Measurements from ENCODE around the gene SHROOM4.

Gene SHROOM4

GRCh38 chrX:50613846-50614245, 200.1 kb downstream of the SHROOM4 start:
- H3K4me3 ChIP-seq (ENCODE audit: low read length): no peak overlapping the region
- TF ChIP-seq CTCF (conservative IDR thresholded peaks at IDR 0.05; ENCODE audit: low read depth, low read length): no peak
- no peak for DNase-seq (ENCODE audit: low read depth)

- H3K4me3 ChIP-seq (ENCODE audit: low read length): no peak overlapping the region
- DNase-seq (ENCODE audit: low read depth): peak; percentile 7
- no peak for TF ChIP-seq CTCF (conservative IDR thresholded peaks at IDR 0.05; ENCODE audit: low read depth, low read length)
These were observed 204.2 kb downstream of the SHROOM4 start for GRCh38 chrX:50609796-50610195.

- DNase-seq (ENCODE audit: low read depth): no peak
- H3K4me3 ChIP-seq (ENCODE audit: low read length): no peak overlapping the region
- no peak for TF ChIP-seq CTCF (conservative IDR thresholded peaks at IDR 0.05; ENCODE audit: low read depth, low read length)
These were observed 207.6 kb downstream of the SHROOM4 start for GRCh38 chrX:50606300-50606950.

- no peak overlapping the region for H3K4me3 ChIP-seq (ENCODE audit: low read length)
- no peak for TF ChIP-seq CTCF (conservative IDR thresholded peaks at IDR 0.05; ENCODE audit: low read depth, low read length)
- no peak for DNase-seq (ENCODE audit: low read depth)
These were observed 217.9 kb downstream of the SHROOM4 start for GRCh38 chrX:50596056-50596455.

GRCh38 chrX:50594788-50595187, 219.2 kb downstream of the SHROOM4 start:
- TF ChIP-seq CTCF (conservative IDR thresholded peaks at IDR 0.05; ENCODE audit: low read depth, low read length): no peak
- DNase-seq (ENCODE audit: low read depth): no peak
- no peak overlapping the region for H3K4me3 ChIP-seq (ENCODE audit: low read length)

- DNase-seq (ENCODE audit: low read depth): no peak
- no peak overlapping the region for H3K4me3 ChIP-seq (ENCODE audit: low read length)
- TF ChIP-seq CTCF (conservative IDR thresholded peaks at IDR 0.05; ENCODE audit: low read depth, low read length): no peak
These were observed 227.0 kb downstream of the SHROOM4 start for GRCh38 chrX:50586980-50587379.

- no peak for DNase-seq (ENCODE audit: low read depth)
- no peak overlapping the region for H3K4me3 ChIP-seq (ENCODE audit: low read length)
- no peak for TF ChIP-seq CTCF (conservative IDR thresholded peaks at IDR 0.05; ENCODE audit: low read depth, low read length)
These were observed 227.6 kb downstream of the SHROOM4 start for GRCh38 chrX:50586407-50586806.

All from retinal pigment epithelial cell (primary cell).